Right lobe of liver (tissue), 6 donors: ENCODE measurements around the gene GRK4. TPM values are rescaled to one million over a fixed set of nuclear protein-coding genes. Genes with fewer than 3 reads are reported as not detected.
A peak's percentile ranks its signal among the peaks of the same experiment; 100 is the strongest.

Experiments used
- ATAC-seq, 4 donors: fragments of 200-7000 bp; cut with Tn5 transposase; one replicate each; pipeline ENCODE4 v1.9.1; 2020; ENCODE audit warnings: mild to moderate bottlenecking in 4 of 4, moderate library complexity in 4 of 4
- DNase-seq, 3 donors: peaks; one replicate each; pipeline ENCODE4 v3.0.0-alpha.2; 2020
- H3K27ac ChIP-seq, 3 donors: fragments of 200-600 bp; one replicate each; pipeline ENCODE4 v1.8.0; 2022
- H3K27me3 ChIP-seq, 2 donors: fragments of 200-600 bp; one replicate each; pipeline ENCODE4 v1.8.0; 2022
- H3K36me3 ChIP-seq, 4 donors: fragments of 200-600 bp; sonication (generic) in 1 of 4; one replicate each; pipeline versions ENCODE4 v1.5.1 to v1.8.0; 2017 to 2022; ENCODE audit warnings: control low read depth in 1 of 4
- H3K4me1 ChIP-seq, 4 donors: fragments of 200-600 bp; sonication (generic) in 1 of 4; one replicate each; pipeline versions ENCODE4 v1.5.1 to v1.8.0; 2017 to 2022; ENCODE audit warnings: control low read depth in 1 of 4
- H3K4me3 ChIP-seq, 3 donors: fragments of 200-600 bp; one replicate each; pipeline ENCODE4 v1.8.0; 2022
- H3K9me3 ChIP-seq, 4 donors: fragments of 200-600 bp; sonication (generic) in 1 of 4; one replicate each; pipeline versions ENCODE4 v1.5.1 to v1.8.0; 2017 to 2022; ENCODE audit warnings: control low read depth in 1 of 4
- POLR2A ChIP-seq: fragments of 450-650 bp; IDR thresholded peaks from one replicate; pipeline ENCODE4 v1.6.1; 2017; ENCODE audit warnings: antibody characterized with exemption, mild to moderate bottlenecking
- WGBS: methylation state at CpG from one replicate; pipeline ENCODE4 v1.1.6; 2018; ENCODE audit warnings: low coverage, low lambda C conversion rate; ENCODE audit not compliant: insufficient coverage; ENCODE audit errors: missing lambda C conversion rate; 5-methylcytosine and 5-hydroxymethylcytosine counted together
- intact Hi-C, 2 donors: fragments of 100-400 bp; cut with DNase I; formaldehyde crosslinking; loops; one replicate each; pipeline versions ENCODE4 v1.11.2 to v1.14.1; 2022
- total RNA-seq, 6 experiments: library from RNA; depleted of rRNA in 2 of 6; stranded (reverse); fragments of >200 nt in 2 of 6; fragmentation: NEBNext Ultra II Directional in 3 of 6; extraction: Animal tissue kit (Norgen Biotek cat#: 25700) in 3 of 6; gene quantifications; one replicate each; pipeline versions ENCODE4 v1.1.0 to v1.2.4, GENCODE V29; 2016 to 2023
- TF ChIP-seq, protein P1 (sequence below), 4 donors: fragments of 200-600 bp in 3 of 4; fragments of 450-650 bp in 1 of 4; IDR thresholded peaks; one replicate each; pipeline versions ENCODE4 v1.5.1 to v1.8.0; 2016 to 2022; ENCODE audit warnings: antibody characterized with exemption in 4 of 4, mild to moderate bottlenecking in 2 of 4
- donor health status: DM: no; HTN: yes; CAD: no.
- donor health status: DM: no; HTN: no; CAD: no.
- donor health status: DM: no; HTN: no; CAD: no.
- donor health status: DM: no; HTN: yes; CAD: no.
- donor health status: DM: no; HTN: yes; CAD: no.

GRK4 gene
- total RNA-seq, 6 experiments from 2014 or later, result 1.0 to 4.3 (median 2.8) TPM

DNA sequence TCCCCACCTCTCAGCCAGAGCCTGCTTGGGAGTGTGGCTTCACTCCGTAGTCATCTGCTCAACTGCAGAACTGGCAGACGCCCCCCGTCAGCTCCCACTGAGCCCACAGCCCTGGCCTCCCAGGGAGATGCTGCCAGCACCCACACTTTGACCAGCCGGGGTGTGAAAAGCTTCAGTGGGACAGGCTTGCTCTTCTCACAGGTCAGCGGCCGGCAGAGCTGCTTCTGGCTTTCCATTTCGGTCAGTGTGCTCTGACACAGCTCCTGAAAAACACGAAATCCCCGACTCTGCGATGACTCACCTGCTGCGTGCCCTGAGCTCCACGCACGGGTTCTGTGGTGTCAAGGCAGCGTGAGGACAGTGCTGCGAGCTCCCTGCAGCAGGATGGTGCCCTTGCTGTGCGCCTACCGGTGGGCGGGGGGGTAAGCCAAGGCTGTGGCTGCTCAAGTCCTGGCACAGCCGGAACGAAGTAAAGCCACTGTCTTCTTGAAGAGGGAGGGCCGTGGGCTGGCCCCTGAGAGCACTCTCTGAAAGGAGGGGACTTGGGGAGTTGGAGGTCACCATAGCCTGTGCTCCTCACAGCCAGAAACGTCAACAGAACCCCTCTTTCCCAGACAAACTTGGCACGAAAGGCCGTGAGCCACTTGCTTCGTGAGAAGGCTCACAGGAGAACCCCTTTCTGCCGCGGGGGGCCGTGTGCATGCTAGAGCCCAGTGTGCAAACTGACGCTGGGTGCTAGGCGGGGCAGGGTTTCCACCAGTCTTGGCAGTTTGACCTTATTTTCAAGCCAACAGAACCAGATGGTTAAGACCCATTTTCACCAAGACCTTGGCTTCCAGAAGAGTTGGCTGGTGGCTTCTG is 23.8 kb upstream of the GRK4 start:
- TF ChIP-seq, protein P1, sequence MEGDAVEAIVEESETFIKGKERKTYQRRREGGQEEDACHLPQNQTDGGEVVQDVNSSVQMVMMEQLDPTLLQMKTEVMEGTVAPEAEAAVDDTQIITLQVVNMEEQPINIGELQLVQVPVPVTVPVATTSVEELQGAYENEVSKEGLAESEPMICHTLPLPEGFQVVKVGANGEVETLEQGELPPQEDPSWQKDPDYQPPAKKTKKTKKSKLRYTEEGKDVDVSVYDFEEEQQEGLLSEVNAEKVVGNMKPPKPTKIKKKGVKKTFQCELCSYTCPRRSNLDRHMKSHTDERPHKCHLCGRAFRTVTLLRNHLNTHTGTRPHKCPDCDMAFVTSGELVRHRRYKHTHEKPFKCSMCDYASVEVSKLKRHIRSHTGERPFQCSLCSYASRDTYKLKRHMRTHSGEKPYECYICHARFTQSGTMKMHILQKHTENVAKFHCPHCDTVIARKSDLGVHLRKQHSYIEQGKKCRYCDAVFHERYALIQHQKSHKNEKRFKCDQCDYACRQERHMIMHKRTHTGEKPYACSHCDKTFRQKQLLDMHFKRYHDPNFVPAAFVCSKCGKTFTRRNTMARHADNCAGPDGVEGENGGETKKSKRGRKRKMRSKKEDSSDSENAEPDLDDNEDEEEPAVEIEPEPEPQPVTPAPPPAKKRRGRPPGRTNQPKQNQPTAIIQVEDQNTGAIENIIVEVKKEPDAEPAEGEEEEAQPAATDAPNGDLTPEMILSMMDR (IDR thresholded peaks at IDR 0.05), result no peak
- TF ChIP-seq POLR2A, result no peak
- Histone ChIP-seq H3K36me3 (peaks cover 0 to 68% (median 37%) of the 10 kb centered on the region in 4 donors), H3K27ac (no peak overlapping the region), H3K9me3 (no peaks in the 10 kb centered on the region), H3K4me1 (peaks cover 0 to 5% (median 2%) of the 10 kb centered on the region in 4 donors), H3K4me3 (no peak overlapping the region), H3K27me3 (no peaks in the 10 kb centered on the region)
- WGBS, result 69% methylated on average over 2 of the region's 30 CpGs
- intact Hi-C loops, result loop anchor here in 1 of 2 donors (10.0 kb wide), 1 partner anchor 175 kb away; no protein-coding TSS in a partner anchor
- DNase-seq, result peak; percentile 19 to 43 (median 42)
- no peak for ATAC-seq

DNA sequence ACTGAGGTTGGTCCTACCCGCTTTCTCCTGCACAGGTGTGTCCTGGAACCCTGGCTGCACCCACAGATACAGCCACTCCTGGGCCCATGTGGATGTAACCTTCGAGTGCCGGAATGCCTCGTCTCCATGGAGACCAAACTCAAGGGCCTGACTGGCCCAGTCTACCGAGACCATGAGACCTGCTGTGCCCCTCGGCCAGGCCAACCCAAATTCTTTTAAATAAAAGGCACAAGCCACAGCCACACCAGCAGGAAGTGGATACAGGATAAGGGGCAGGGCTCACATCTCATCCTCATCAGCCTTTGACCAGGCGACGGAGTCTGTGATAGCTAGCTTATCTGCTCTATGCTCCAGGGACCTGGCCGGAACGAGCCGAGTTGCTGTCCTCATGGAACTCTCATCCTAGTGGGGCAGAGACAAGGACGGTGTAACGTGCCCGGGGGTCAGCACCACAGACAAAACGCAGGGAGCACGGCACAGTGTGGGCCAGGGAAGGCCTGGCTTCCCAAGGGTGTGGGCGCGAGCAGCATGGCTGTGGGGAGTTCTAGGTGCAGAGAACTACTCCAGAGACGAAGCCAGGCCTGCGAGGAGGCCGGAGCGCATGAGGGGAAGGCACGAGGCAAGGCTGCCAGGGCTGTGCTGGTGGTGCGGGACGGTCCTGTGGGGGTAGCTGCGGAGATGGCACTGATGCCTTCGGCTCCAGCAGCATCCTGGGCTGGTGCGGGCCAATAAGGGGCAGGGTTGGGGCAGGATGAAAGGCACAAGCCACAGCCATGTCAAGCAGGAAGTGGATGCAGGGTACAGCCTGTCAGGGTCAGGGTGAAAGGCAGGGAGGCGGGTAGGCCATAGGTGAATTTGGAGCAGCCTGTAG is 22.9 kb upstream of the GRK4 start:
- peak; percentile 19 to 39 (median 31) for DNase-seq
- Histone ChIP-seq H3K4me1 (peaks cover 0 to 4% (median 1%) of the 10 kb centered on the region in 4 donors), H3K36me3 (peaks cover 5 to 77% (median 43%) of the 10 kb centered on the region in 4 donors), H3K4me3 (no peak overlapping the region), H3K9me3 (no peaks in the 10 kb centered on the region), H3K27me3 (no peaks in the 10 kb centered on the region), H3K27ac (no peak overlapping the region)
- no peak for ATAC-seq
- TF ChIP-seq, protein P1 (IDR thresholded peaks at IDR 0.05), result no peak
- TF ChIP-seq POLR2A, result no peak
- 95% methylated on average over 11 of the region's 29 CpGs for WGBS
- intact Hi-C loops, result no loop called here

DNA sequence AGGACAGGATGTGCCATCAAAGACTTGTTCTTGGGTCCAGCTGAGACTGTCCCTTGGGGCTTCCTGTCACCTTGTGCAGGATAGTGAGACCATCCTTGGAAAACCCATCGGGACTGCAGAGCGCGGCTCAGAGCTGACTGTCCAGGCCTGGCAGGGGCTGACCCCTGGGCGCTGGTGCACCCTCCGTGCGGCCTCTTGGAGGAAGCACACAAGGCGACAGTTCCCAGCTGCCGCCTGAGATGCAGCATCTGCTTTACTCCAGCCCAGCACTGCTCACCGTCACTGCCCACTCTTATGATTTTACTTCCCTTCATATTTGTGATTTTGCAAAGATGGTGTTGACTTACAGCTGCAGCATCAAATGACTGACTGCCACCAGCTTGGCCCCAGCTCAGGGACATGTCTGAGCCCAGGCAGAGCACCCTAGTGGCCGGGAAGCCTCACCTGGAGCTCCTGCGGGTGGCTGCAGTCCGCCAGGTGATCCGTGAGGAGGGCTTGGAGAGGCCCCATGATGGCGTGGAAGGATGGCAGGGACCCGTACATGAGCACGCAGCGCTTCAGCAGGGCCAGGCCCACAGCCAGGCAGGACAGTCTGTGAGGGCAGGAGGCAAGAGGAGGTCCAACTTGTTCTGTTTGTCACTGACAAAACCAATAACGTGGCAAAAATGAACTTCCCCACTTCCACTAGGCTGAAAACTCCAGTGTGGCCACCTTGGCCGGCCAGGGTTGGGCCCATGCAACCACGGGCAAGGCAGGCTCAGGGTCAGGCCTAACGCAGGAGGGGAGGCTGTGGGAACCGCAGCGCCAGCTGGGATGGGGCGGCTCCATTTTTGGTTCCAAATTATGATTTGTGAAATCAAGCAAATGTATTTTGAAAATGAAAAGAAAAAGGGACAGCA is 22.0 kb upstream of the GRK4 start:
- no peak for TF ChIP-seq POLR2A
- TF ChIP-seq, protein P1 (IDR thresholded peaks at IDR 0.05), result no peak
- Histone ChIP-seq H3K36me3 (peaks cover 6 to 84% (median 46%) of the 10 kb centered on the region in 4 donors), H3K27me3 (no peaks in the 10 kb centered on the region), H3K4me1 (peaks cover 0 to 3% (median 1%) of the 10 kb centered on the region in 4 donors), H3K9me3 (no peaks in the 10 kb centered on the region), H3K4me3 (no peak overlapping the region), H3K27ac (no peak overlapping the region)
- intact Hi-C loops, result no loop called here
- 91% methylated on average over 11 of the region's 24 CpGs for WGBS
- DNase-seq, result peak; percentile 25 to 51 (median 42)
- ATAC-seq, result no peak

DNA sequence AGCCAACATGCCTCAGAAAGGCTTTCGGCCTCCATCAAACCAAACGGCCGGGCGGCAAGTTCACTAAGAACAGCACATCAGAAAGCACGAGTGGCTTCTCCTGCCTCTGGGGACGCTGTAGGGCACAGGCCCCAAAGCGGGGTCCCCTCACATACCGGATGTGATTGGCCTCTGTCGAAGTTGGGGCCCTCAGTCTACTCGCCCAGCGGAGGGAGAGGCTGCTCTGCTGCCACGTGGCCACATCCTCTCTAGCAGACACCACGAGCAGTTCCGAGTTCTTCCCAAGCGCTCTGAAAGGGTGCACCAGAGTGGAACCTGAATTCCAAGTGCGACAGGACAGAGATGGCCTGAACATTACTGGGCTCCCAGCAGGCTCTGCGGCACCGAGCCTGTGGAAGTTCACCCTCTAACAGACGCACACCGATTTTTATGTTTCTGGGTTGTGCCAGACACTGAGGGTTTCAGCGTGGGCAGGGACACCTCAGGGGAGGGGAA is 21.3 kb upstream of the GRK4 start:
- peaks cover 0 to 10% (median 5%) of the 10 kb centered on the region in 4 donors for H3K4me1 ChIP-seq
- H3K36me3 ChIP-seq, result peaks cover 6 to 89% (median 50%) of the 10 kb centered on the region in 4 donors
- 87% methylated on average over 9 of the region's 21 CpGs for WGBS
- no peaks in the 10 kb centered on the region for H3K9me3 ChIP-seq
- no peak for TF ChIP-seq POLR2A
- TF ChIP-seq, protein P1 (IDR thresholded peaks at IDR 0.05), result no peak
- no peak overlapping the region for H3K27ac ChIP-seq
- intact Hi-C loops, result no loop called here
- DNase-seq, result peak; percentile 14 to 39 (median 35)
- ATAC-seq, result no peak
- no peaks in the 10 kb centered on the region for H3K27me3 ChIP-seq
- H3K4me3 ChIP-seq, result no peak overlapping the region
